Ramos (cell line): ENCODE results near the gene TERF2IP.

Experiments
- in situ Hi-C: fragments of 300-500 bp; cut with MboI; formaldehyde crosslinking; loops from one replicate; pipeline ENCODE4 v1.14.3; 2022; ENCODE audit warnings: low sequenced_read_pairs; ENCODE audit not compliant: unreplicated experiment

The TERF2IP gene

DNA sequence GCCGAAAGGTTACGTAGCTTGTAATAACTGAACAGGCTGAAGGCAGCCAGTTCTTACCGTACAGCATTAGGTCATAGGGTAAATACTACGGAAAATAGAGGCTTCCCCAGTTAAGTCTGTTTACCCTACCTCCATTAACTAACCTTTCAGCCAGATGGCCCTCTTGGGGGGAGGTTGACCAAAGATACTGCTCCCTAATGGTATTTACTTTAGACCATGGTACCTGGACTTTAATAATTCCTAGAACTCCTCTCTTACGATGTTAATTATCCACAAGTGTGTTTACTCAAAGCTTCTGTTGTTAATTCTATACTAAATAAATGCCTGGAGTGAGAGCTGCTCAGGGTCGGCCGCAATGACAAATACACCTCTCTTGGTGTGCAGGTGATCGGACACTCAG, 14.7 kb upstream of the TERF2IP start:
- in situ Hi-C loops = no loop called here

- in situ Hi-C loops = no loop called here
These were observed 12.5 kb upstream of the TERF2IP start for GRCh38 chr16:75635036-75635435.

DNA sequence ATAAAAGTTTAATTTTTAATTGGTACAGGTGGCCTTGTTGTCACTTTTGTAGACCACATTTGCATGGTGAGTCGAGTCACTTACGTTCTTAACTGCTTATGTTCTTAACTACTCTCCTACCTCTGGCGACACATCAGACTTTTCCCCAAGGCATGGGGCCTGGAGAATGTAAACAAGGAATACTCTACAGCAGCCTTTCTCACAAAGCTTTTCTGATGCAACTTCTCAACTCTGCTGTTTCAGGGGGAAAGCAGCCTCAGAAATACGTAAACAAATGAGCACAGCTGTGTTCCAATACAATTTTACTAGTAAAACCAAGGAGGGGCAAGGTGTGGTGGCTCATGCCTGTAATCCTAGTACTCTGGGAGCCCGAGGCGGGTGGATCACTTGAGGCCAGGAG, 7.0 kb upstream of the TERF2IP start:
- in situ Hi-C loops = loop anchor here (10.0 kb wide), 1 partner anchor 114 kb away; no protein-coding TSS in a partner anchor

GRCh38 chr16:75644240-75645012, 3.1 kb upstream of the TERF2IP start:
- in situ Hi-C loops = loop anchor here (10.0 kb wide), 1 partner anchor 110 kb away; no protein-coding TSS in a partner anchor

- in situ Hi-C loops = loop anchor here (10.0 kb wide), 1 partner anchor 108 kb away; no protein-coding TSS in a partner anchor
These were observed 471 bp upstream of the TERF2IP start for GRCh38 chr16:75647112-75647491.

GRCh38 chr16:75648265-75649076, 898 bp downstream of the TERF2IP start:
- in situ Hi-C loops = loop anchor here (10.0 kb wide), 1 partner anchor 106 kb away; no protein-coding TSS in a partner anchor

DNA sequence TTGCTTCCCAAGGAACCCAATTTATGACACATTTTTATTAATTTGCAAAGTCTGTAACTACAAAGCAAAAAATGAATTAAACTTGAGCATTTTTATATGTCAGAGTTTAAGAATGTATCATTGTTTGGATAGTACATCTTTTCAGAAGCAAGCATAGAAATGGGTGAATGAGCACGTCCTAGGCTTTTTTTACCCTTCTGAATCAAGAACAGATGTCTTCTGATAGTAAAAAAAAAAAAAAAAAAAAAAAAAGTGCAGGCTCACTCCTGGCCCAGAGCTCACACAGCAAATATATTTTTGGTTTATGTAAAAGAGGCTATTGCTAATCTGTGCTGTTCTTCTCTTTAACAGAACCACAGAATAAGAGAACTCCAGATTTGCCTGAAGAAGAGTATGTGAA, 6.3 kb downstream of the TERF2IP start:
- in situ Hi-C loops = no loop called here

DNA sequence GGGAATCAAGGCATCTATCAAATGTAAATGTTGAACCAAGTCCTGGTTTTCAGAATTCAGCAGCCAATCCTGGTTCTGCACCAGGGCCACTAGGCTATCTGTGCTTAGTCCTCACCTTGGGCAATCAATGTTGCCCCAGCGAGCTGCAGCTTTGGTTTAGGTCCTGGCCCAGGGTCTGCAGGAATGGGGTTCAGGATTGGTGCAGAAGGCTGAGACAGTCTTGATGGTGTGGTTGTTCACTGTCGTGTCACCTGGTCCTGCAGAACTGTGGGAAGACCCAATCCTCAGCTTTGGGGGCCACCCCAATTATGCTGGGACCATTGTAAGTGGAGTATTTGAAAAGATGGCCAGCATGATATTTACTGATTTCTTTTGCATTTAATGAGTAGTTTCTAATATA, 10.6 kb downstream of the TERF2IP start:
- in situ Hi-C loops = no loop called here

DNA sequence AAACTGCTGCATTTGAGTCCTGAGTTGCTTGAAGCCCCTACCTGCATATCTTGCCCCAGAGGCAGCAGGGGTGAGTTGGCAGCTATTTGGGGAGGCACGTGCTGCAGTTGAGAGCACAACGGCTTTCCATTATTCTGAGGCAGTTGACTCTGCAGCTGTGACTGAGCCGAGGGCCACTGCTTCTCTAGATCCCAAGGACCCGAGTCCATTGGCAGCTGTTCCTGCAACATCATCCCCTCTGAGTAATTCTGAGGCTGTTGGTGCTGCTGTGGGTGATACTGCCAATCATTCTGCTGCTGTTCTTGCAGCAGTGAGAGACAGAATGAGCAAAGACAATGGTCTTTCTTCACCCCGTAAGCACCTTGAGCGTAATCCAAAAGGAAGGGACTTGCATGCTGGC, 12.7 kb downstream of the TERF2IP start:
- in situ Hi-C loops = no loop called here

DNA sequence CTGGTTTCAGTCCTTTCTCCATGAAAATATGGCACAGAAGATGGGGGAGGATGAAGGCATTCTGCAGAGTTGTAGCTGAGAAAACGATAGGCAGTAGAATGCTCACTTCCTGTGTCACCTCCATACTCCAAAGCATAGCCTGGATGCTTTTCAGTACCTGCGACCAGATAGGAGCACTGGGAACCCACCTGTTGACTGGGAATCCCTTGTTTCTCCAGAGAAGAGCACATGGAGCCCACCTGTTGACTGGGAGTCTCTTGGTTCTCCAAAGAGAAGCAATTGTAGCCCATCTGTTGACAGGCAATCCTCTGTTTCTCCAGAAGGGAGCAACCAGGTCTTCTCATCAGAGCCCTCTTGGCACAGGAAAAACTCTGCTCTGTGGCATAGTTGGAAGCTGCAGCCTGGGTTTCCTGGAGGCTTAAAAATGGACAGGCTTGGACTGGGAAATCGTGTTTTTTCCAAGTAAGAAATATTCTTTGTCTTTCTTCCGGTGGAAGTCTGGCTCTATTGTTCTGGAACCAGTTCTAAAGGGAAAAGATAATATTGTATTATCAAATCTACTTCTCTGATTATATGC, 13.2 kb downstream of the TERF2IP start:
- in situ Hi-C loops = no loop called here

- in situ Hi-C loops = no loop called here
These were observed 19.9 kb downstream of the TERF2IP start for GRCh38 chr16:75667503-75667902.

DNA sequence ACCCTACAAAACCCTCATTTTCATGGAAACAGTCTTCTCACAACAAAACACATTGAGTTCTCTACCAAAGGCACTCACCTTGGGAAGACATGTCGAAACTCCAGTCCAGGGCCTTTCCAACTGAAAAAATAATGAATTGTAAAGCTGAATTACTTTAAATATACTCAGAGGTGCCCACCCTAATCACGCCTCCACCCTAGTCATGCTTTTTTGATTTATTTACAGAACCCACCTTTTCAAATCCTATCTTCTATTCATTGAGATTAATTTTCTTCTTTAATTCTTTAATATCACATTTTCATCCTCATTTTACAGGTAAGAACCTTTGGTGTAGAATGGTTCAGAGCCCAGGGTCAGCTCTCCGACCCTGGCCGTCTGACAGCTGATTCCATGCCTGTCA, 29.3 kb downstream of the TERF2IP start, which contains the start of gene CPHXL2:
CPHXL2 (minus strand) TSS at position 101 of the 400 bp plus-strand sequence; CDS start at position 91, 10 bp downstream.
- in situ Hi-C loops = no loop called here

DNA sequence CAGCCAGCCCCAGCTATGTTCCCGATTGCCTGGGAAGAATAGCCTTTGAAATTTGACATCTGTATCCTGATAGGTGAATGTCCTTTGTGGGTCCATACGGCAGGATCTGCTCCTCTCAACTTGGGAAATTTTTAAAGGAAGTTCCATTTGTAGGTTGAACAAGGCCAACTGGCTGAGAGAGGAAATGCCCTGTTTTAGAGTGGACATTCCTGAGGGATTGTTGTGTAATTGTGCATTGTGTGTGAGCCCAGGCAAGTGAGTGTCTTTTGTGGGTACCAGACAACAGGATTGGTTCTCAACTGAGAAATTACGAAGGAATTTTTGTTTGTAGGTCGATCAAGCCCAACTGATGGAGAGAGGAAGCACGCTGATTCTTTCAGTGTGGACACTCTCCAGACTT, 31.8 kb downstream of the TERF2IP start:
- in situ Hi-C loops = no loop called here

DNA sequence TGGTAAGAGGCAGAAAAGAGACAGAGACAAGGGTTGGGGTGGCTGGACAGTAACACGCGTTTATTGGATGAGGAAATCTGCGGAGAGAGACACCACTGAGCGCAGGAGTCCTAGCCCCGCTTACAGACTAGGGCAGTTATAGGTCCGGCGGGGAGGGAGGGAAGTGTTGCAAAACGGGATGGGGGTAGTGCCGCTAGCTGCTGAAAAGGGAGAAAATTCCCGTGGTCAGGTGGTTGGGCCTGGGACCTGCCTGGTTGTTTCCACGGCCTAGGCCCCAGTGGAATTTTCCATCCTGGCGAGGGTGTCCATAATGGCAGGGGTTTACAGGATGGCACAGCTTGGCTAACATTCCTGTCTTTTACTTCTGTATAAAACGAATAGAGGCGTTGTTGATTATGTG, 34.7 kb downstream of the TERF2IP start:
- in situ Hi-C loops = no loop called here

DNA sequence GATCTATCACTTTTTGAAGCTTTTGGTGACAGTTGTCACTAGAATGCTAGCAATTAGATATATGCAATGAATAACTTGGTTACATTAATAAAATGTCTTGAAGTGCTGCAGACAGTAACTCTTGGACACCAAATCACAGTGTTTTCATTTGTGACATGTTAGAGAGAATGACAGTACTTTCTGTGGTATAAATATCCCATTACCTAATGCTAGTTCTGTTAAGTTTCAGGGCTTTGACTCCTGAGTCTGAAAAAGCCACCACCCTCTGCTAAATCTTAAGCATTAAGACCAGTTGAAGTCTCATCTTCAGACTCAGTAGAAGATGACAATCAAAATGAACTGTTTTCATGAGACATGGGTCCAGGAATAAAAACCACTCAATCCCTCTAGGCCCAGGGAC, 39.8 kb downstream of the TERF2IP start:
- in situ Hi-C loops = no loop called here

- in situ Hi-C loops = no loop called here
These were observed 48.1 kb downstream of the TERF2IP start for GRCh38 chr16:75695708-75696107.

DNA sequence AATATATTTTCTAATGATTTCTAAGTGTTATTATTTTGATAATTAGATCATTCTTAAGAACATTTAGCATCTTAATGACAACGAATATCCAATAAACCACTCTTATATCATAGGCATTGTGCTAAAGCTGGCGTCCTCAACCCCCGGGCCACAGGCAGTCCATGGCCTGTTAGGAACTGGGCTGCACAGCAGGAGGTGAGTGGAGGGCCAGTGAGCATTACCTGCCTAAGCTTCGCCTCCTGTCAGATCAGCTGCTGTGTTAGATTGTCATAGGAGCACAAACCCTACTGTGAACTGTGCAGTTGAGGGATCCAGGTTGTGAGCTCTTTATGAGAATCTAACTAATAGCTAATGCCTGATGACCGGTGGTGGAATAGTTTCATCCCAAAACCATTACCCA, 50.0 kb downstream of the TERF2IP start:
- in situ Hi-C loops = no loop called here

GRCh38 chr16:75701361-75701760, 53.8 kb downstream of the TERF2IP start, which contains the start of gene DUXB:
Gene DUXB (minus strand): TSS chr16:75701461. CDS start chr16:75701418, 43 bp downstream.
- in situ Hi-C loops = no loop called here

DNA sequence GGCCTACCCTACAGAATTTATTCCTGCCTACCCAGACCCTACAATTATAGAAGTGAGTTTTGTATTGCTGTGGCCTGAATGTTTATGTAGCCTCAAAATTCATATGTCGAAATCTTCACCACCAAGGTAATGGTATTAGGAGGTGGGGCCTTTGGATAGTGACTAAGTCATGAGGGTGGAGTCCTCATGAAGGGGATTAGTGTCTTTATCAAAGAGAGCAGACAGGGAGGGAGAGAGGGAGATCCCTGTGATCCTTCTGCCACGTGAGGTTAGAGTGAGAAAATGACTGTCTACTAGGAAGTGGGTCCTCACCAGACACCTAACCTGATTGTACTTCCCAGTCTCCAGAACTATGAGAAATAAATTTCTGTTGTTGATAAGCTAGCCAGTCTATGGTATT, 54.7 kb downstream of the TERF2IP start:
- in situ Hi-C loops = no loop called here

- in situ Hi-C loops = no loop called here
These were observed 55.7 kb downstream of the TERF2IP start for GRCh38 chr16:75703306-75703705.
